ENCODE results near the gene TTC39B.

TTC39B gene

DNA sequence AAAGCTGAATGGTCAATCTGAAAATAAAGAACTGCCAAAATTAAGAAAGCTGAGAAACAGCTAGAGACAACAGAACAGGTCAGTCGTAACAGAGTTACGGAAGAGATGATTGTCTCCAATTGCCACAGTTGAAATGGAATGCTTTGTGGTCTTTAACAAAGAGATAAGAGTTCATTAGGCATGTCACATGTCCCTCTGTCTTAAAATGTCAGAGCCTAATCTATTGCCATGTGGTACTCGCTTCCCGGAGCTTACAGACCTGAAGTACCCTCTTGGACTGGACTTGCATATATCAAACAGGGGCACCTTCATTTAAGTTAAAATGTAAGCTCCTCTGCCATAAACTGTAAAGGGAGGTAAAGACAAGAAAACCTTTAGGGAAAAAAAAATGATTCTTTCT, 19.7 kb downstream of the TTC39B start:
- no peak for TF ChIP-seq GATA3 (IDR thresholded peaks at IDR 0.05; ENCODE audit: low read depth, low read length)
- TF ChIP-seq GATA2 (IDR thresholded peaks at IDR 0.05; ENCODE audit: low read depth, low read length): no peak

DNA sequence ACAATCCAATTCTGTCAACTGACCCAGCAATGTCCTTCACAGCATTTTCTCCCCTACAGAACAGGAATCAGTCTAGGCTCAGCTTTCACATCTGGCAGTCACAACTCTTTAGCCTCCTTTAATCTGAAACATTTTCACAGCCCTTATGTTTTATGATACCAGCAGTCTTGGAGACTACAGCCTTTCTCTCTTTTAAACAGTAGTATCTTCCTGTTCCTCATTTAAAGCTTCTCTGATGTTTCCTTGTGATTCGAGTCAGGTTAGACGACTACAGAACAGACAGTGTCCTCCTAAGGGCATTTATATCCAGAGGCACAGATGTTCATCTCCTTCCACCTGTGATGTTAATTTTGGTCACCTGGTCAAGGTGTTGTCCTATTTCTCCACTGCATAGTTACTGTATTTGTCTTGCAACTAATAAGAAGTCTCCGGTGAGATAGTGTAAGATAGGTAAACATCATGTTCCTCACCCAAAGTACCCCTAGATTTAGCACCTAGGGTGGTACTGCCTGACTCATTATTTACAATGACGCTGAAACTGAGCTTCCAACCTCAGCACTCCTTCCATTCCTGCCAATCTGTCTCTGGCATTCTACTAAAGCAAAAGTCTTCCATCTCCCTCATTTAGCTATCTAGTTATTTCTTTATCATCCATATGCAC, 20.7 kb downstream of the TTC39B start:
- TF ChIP-seq GATA2 (IDR thresholded peaks at IDR 0.05; ENCODE audit: low read depth, low read length) (no peak), GATA3 (IDR thresholded peaks at IDR 0.05; ENCODE audit: low read depth, low read length) (no peak)

DNA sequence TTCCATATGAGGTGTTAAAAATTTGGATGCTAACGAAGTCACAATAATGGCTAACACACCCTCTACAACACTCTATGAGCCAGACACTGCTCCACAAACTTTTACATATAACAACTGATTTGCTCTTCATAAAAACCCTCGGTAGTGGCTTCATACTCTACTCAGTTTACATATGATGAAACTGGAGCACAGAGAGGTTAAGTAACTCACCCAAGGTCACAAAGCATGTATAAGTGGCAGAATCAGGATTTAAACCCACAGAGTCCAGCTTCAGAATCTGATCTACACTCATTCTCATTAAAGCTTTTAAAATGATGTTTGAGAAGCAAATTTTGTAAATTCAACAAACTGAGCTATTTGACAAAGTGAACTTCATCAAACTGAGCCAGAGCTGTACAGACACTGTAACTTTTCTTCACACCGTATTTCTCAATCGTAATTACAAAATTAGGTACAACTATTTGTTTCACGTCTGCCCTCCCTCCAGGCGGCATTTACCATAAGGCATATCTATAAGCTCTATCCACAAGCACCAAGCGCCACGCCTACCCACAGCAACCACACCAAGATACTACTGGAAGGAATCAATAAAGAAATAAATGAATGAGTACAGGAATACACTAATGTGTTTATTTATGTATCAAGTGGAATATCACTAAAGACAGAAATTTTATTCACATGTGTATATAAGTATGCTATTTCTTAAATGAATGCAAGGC, 24.3 kb downstream of the TTC39B start:
- TF ChIP-seq GATA2 (IDR thresholded peaks at IDR 0.05; ENCODE audit: low read depth, low read length) (no peak), GATA3 (IDR thresholded peaks at IDR 0.05; ENCODE audit: low read depth, low read length) (no peak)

DNA sequence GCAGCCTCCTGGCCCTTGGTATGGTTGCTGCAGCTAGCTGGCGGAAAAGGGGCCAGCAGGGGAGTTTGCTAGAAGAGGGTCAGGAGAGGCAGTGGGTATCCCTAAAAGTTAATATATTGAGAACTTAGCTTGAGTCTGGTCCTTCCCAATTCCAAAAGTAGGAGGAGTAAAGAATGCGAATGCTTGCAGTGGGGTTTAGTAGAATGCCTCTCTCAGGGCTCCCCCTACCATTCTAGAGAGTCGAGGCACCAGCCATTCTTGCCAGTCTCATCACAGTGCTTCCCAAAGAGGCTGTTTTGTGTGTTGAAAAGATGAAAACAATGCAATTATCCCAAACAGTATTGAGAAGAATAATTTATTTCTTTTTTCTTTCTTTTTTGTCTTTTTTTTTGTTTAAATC, 26.4 kb downstream of the TTC39B start:
- no peak for TF ChIP-seq GATA2 (IDR thresholded peaks at IDR 0.05; ENCODE audit: low read depth, low read length)
- no peak for TF ChIP-seq GATA3 (IDR thresholded peaks at IDR 0.05; ENCODE audit: low read depth, low read length)

DNA sequence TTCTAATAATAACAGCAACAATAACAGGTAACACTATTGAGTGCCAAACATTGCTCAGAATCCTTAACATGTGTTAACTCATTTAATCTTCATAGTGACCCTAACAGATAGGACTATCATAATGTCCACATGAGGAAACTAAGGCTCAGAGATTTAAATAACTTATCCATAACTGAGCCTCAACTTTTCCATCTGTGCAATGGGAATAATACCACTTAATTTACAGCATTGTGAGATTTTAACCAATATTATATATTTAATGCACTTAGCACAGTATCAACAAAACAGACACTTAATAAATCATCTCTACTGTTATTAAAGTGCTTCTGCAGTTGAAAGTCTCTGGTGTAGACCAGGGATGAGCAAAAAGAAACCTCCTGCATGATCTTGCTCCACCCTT, 28.2 kb downstream of the TTC39B start:
- no peak for TF ChIP-seq GATA3 (IDR thresholded peaks at IDR 0.05; ENCODE audit: low read depth, low read length)

DNA sequence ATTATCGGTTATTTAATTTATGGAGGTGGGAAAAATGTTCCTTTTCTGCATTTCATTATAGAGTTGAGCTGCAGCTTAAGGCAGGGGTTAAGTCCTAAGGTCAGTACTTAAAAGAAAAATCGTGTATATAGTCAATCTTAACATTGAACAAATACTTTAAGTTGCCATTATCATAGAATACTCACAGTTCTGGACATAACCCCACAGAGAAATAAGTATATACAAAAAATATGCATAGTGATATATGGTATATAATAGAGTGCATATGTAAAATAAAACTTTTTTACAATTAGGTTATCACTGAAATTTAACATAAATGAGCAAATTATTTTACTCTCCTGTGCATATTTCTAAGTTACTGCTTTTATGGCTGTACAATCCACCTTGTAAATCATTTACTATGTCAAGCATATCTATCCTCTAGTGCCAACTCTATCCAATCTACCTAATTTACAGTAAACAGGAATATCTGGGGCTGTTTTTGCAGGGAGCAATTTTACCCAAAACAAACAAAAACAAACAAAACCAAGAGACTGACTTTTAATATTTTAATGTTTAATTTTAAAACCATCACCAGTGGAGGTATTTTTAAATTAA, 28.8 kb downstream of the TTC39B start:
- TF ChIP-seq GATA2 (IDR thresholded peaks at IDR 0.05; ENCODE audit: low read depth, low read length) (no peak), GATA3 (IDR thresholded peaks at IDR 0.05; ENCODE audit: low read depth, low read length) (no peak)

DNA sequence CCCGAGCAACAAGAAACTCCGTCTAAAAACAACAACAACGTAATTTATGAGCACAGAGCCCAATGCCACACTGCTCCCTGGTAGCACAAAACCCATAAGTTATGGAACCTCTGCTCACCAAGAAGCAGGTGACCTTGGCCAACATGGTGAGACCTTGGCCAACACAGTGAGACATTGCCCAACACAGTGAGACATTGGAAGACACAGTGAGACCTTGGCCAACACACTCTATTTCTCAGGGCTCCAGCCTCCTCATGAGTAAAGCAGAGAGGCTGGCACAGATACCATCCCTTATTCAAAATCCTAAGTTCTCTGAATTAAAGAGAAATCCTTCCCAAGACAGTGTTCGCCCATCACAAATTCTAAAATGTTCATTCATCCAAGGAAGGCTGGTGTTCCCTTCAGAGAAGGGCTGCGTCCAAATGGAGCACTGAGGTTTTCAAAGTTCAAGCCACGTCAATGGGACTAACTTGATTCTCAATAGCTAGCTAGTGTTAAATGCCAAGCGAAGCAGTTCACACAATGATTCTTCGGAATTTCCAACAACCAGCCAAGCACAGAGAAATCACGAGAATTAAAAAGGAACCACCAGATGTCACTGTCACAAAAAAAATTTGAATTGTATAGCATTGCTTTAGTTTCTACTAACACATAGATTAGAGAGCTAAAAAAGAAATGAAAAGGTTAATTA, 29.5 kb downstream of the TTC39B start:
- no peak for TF ChIP-seq GATA2 (IDR thresholded peaks at IDR 0.05; ENCODE audit: low read depth, low read length)
- TF ChIP-seq GATA3 (IDR thresholded peaks at IDR 0.05; ENCODE audit: low read depth, low read length): no peak

DNA sequence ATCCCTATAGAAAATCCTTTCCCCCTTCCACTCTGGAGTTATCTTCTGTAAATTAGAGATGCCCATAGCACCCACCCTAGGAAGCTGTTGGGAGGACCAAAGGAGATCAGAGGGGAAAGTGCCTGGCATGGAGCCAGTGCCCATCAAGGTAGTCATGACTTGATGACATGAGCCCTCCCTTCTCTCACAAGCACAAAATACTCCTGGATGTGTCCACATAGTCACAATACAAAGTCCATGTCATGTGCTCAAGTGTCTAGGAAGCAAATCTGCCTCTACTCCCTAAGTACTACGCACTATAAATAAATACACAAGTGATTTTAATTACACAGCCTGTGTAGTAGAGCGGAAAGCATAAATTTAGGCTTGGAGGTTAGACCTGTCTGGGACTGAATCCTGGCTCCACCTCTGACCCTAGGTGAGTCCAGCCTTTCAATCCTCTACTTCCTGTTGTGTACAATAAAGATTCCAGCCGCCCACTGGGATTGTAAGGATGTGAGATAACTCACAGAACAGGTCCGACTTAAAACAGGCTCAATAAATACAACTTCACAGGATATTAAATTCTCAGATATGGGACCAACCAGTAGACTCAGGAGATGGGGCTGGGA, 30.6 kb downstream of the TTC39B start:
- no peak for TF ChIP-seq GATA3 (IDR thresholded peaks at IDR 0.05; ENCODE audit: low read depth, low read length)
- no peak for TF ChIP-seq GATA2 (IDR thresholded peaks at IDR 0.05; ENCODE audit: low read depth, low read length)

DNA sequence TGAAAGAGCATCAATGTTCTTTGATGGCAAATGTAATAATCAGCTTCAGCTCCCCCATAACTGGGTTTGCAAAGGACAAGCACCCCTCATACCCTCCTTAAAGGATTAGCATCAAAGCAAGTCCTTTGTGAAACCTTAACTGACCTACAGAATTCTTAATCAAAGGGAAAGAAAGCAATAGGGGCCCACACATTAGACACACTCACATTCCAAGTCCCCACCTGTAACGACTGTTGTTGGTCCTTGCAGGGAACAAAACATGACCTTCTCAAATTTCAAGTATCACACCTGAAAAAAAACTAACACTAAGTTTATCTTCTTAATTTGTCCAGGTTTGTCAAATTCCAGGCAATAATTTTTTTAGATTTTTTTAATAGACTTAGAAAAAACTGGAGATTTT, 32.6 kb downstream of the TTC39B start:
- TF ChIP-seq GATA3 (IDR thresholded peaks at IDR 0.05; ENCODE audit: low read depth, low read length): no peak
- TF ChIP-seq GATA2 (IDR thresholded peaks at IDR 0.05; ENCODE audit: low read depth, low read length): no peak

DNA sequence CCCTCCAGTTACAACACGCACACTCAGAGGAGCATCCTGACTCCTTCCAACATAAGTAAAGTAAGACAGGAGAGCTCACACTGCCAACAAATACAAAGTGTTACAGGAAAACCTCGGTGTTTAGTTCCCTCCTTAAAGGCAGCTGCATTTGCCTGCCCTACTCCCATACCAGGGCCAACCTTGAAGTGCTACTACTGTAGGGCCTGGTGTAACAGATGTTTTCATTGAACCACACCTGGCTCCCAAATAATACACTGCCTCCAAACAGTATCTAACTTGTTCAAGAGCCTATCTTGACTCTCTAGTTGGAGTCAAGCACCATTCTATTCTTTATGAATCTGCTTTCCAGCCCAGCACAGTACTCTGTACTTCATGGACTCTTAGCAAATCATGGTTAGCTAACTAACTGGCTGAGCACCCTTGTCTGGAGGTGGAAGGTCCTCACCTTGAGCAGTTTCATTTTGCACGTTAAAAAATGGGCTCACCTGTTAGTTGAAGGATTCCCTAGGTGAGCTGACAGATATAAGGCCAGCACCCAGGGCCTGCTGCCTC, 34.6 kb downstream of the TTC39B start:
- TF ChIP-seq GATA3 (IDR thresholded peaks at IDR 0.05; ENCODE audit: low read depth, low read length) (no peak), GATA2 (IDR thresholded peaks at IDR 0.05; ENCODE audit: low read depth, low read length) (no peak)

DNA sequence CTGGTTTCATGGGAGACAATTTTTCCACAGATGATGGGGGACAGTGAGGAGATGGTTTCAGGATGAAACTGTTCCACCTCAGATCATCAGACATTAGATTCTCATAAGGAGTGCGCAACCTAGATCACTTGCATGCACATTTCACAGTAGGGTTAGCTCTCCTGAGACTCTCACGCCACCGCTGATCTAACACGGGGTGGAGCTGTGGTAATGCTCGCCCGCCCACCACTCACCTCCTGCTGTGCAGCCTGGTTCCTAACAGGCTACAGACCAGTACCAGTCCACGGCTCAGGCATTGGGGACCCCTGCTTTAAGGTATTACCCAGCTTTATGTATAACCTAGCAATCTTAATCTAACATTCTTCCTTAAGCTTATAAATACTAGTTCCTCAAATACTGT, 35.6 kb downstream of the TTC39B start:
- no peak for TF ChIP-seq GATA2 (IDR thresholded peaks at IDR 0.05; ENCODE audit: low read depth, low read length)
- no peak for TF ChIP-seq GATA3 (IDR thresholded peaks at IDR 0.05; ENCODE audit: low read depth, low read length)

DNA sequence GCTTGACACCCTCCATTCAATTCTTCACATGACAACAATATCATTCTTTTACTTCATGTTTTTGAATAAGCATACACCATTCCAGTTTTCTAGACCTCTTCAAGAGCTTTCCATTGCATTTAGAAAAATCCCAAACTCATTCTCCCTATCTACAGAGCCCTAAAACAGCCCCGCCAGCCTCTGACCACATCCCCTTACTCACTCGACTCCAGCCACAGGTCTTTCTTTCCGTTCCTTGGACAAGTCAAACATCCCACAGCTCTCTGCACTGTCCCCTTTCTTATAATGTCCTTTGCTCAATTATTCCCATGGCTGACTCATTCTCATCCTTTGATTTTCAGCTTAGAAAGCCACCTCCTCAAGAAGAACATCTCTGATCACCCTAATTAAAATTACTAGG, 38.2 kb downstream of the TTC39B start:
- no peak for TF ChIP-seq GATA2 (IDR thresholded peaks at IDR 0.05; ENCODE audit: low read depth, low read length)
- no peak for TF ChIP-seq GATA3 (IDR thresholded peaks at IDR 0.05; ENCODE audit: low read depth, low read length)

DNA sequence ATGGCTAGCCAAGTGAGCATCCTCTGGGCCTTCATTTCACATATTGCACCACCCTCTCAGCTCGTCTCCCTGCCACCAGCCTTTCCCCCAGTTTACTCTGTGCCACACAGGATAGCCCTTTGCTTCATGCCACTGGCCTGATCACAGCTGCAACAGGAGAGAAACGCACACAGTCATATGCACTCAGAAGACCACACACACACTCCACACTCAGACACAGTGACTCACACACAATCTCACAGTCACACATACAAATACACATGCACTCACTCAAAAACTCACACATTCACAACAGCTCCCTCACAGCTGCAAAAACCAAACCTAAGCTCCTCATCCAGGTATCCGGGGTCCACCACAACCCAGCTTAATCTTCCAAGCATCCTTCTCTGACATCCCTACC, 38.7 kb downstream of the TTC39B start:
- no peak for TF ChIP-seq GATA2 (IDR thresholded peaks at IDR 0.05; ENCODE audit: low read depth, low read length)
- no peak for TF ChIP-seq GATA3 (IDR thresholded peaks at IDR 0.05; ENCODE audit: low read depth, low read length)

DNA sequence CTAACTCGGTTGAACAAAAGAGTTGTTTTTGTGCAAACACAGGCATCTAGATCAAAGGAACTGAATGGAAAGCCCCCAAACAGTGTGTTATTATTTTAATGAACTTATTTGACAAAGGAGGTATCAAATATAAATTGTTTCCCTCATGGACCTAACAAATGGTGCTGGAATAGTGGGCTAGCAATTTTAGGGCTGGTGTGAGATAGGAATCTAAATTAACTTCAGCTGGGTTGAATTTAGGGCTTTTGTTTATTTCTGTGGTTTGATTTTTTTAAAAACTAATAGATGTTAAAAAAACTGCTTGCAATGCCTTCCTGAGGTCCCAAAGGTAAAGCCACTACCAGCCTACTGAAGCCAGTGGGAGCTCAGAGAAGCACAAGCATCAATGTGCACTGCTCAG, 42.1 kb downstream of the TTC39B start:
- TF ChIP-seq GATA3 (IDR thresholded peaks at IDR 0.05; ENCODE audit: low read depth, low read length) (peak; percentile 77), GATA2 (IDR thresholded peaks at IDR 0.05; ENCODE audit: low read depth, low read length) (peak; percentile 64)

Data from SH-SY5Y (cell line).